Measurements from ENCODE around the gene ARR3. TPM values are rescaled to one million over a fixed set of nuclear protein-coding genes. Genes with fewer than 3 reads are reported as not detected.

ARR3 gene
- total RNA-seq, 1 experiment from 2014 or later: not detected

- ChIA-PET POLR2A (ENCODE audit: low non-redundant PET) (no interaction called here), CTCF (no interaction called here)
- Histone ChIP-seq H3K4me3 (ENCODE audit: low read depth, low read length, poor library complexity, severe bottlenecking) (peak overlapping the region; percentile 59), H3K36me3 (ENCODE audit: insufficient read depth, low read length, poor library complexity, severe bottlenecking) (peaks cover 4% of the 10 kb centered on the region), H3K9me3 (ENCODE audit: low read depth, low read length, poor library complexity, severe bottlenecking) (no peaks in the 10 kb centered on the region), H3K27me3 (replicated peaks; ENCODE audit: insufficient read depth, low read depth, low read length, poor library complexity) (no peaks in the 10 kb centered on the region), H3K27ac (ENCODE audit: low read depth, low read length, poor library complexity, severe bottlenecking) (no peak overlapping the region), H3K4me1 (ENCODE audit: insufficient read depth, low read length, poor library complexity, severe bottlenecking) (peaks cover 2% of the 10 kb centered on the region)
- no peak for TF ChIP-seq EZH2 (IDR thresholded peaks at IDR 0.05; ENCODE audit: borderline replicate concordance, low read depth, low read length, poor library complexity, severe bottlenecking)
- TF ChIP-seq, protein P1, sequence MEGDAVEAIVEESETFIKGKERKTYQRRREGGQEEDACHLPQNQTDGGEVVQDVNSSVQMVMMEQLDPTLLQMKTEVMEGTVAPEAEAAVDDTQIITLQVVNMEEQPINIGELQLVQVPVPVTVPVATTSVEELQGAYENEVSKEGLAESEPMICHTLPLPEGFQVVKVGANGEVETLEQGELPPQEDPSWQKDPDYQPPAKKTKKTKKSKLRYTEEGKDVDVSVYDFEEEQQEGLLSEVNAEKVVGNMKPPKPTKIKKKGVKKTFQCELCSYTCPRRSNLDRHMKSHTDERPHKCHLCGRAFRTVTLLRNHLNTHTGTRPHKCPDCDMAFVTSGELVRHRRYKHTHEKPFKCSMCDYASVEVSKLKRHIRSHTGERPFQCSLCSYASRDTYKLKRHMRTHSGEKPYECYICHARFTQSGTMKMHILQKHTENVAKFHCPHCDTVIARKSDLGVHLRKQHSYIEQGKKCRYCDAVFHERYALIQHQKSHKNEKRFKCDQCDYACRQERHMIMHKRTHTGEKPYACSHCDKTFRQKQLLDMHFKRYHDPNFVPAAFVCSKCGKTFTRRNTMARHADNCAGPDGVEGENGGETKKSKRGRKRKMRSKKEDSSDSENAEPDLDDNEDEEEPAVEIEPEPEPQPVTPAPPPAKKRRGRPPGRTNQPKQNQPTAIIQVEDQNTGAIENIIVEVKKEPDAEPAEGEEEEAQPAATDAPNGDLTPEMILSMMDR (conservative IDR thresholded peaks at IDR 0.05; ENCODE audit: low read depth, low read length): no peak
- DNase-seq (ENCODE audit: low spot score): no peak
- intact Hi-C loops (cut with micrococcal nuclease; ENCODE audit: unreplicated experiment): no loop called here
- no TSS peak for BruUV-seq (replicated peaks)
Observed at GRCh38 chrX:70292788-70293187, 24.7 kb downstream of the ARR3 start.

- POLR2A ChIA-PET (ENCODE audit: low non-redundant PET): no interaction called here
Observed at GRCh38 chrX:70293621-70294020, 25.5 kb downstream of the ARR3 start.

GRCh38 chrX:70301716-70302115, 33.6 kb downstream of the ARR3 start:
- Histone ChIP-seq H3K4me1 (ENCODE audit: insufficient read depth, low read length, poor library complexity, severe bottlenecking) (no peaks in the 10 kb centered on the region), H3K9me3 (ENCODE audit: low read depth, low read length, poor library complexity, severe bottlenecking) (no peaks in the 10 kb centered on the region), H3K27ac (ENCODE audit: low read depth, low read length, poor library complexity, severe bottlenecking) (no peak overlapping the region), H3K36me3 (ENCODE audit: insufficient read depth, low read length, poor library complexity, severe bottlenecking) (peaks cover 59% of the 10 kb centered on the region), H3K27me3 (replicated peaks; ENCODE audit: insufficient read depth, low read depth, low read length, poor library complexity) (no peaks in the 10 kb centered on the region), H3K4me3 (ENCODE audit: low read depth, low read length, poor library complexity, severe bottlenecking) (no peak overlapping the region)
- no peak for TF ChIP-seq EZH2 (IDR thresholded peaks at IDR 0.05; ENCODE audit: borderline replicate concordance, low read depth, low read length, poor library complexity, severe bottlenecking)
- TF ChIP-seq, protein P1 (conservative IDR thresholded peaks at IDR 0.05; ENCODE audit: low read depth, low read length): no peak
- no peak for DNase-seq (ENCODE audit: low spot score)
- ChIA-PET POLR2A (ENCODE audit: low non-redundant PET) (no interaction called here), CTCF (no interaction called here)
- intact Hi-C loops (cut with micrococcal nuclease; ENCODE audit: unreplicated experiment): no loop called here
- no TSS peak for BruUV-seq (replicated peaks)

More at GRCh38 chrX:70293621-70294020, 25.5 kb downstream of the ARR3 start:
- peaks cover 2% of the 10 kb centered on the region for H3K4me1 ChIP-seq (ENCODE audit: insufficient read depth, low read length, poor library complexity, severe bottlenecking)
- H3K9me3 ChIP-seq (ENCODE audit: low read depth, low read length, poor library complexity, severe bottlenecking): no peaks in the 10 kb centered on the region
- no peak overlapping the region for H3K27ac ChIP-seq (ENCODE audit: low read depth, low read length, poor library complexity, severe bottlenecking)
- intact Hi-C loops (cut with micrococcal nuclease; ENCODE audit: unreplicated experiment): no loop called here
- H3K4me3 ChIP-seq (ENCODE audit: low read depth, low read length, poor library complexity, severe bottlenecking): no peak overlapping the region
- DNase-seq (ENCODE audit: low spot score): no peak
- H3K36me3 ChIP-seq (ENCODE audit: insufficient read depth, low read length, poor library complexity, severe bottlenecking): peaks cover 5% of the 10 kb centered on the region
- no peak for TF ChIP-seq EZH2 (IDR thresholded peaks at IDR 0.05; ENCODE audit: borderline replicate concordance, low read depth, low read length, poor library complexity, severe bottlenecking)
- TF ChIP-seq, protein P1 (conservative IDR thresholded peaks at IDR 0.05; ENCODE audit: low read depth, low read length): no peak
- no peaks in the 10 kb centered on the region for H3K27me3 ChIP-seq (replicated peaks; ENCODE audit: insufficient read depth, low read depth, low read length, poor library complexity)
- CTCF ChIA-PET: no interaction called here
- no TSS peak for BruUV-seq (replicated peaks)

Measured in A673 (cell line).